ENCODE results near the gene ZNF134. TPM values are rescaled to one million over a fixed set of nuclear protein-coding genes. Genes with fewer than 3 reads are reported as not detected.

Gene ZNF134
- total and polyA plus RNA-seq, 9 of the 15 experiments (the other 6 are each of a cell fraction or from before 2014, with no cell fraction given) = 1.3 to 10.0 (median 5.7) TPM

- TF ChIP-seq CTCFL (IDR thresholded peaks at IDR 0.05; ENCODE audit: borderline replicate concordance, insufficient read depth, low read depth, low read length, poor library complexity, severe bottlenecking) = no peak
- TF ChIP-seq RUNX1 (IDR thresholded peaks at IDR 0.05; ENCODE audit: low read depth) = no peak
- no peak for TF ChIP-seq ERF (CRISPR knock-in tag; IDR thresholded peaks at IDR 0.05)
- TF ChIP-seq NR2C2 (CRISPR knock-in tag; IDR thresholded peaks at IDR 0.05) = no peak
- peak; percentile 82 for TF ChIP-seq NR2C2 (tag; IDR thresholded peaks at IDR 0.05)
- TF ChIP-seq ESRRB (CRISPR knock-in tag; IDR thresholded peaks at IDR 0.05; ENCODE audit: borderline replicate concordance) = no peak
- no peak for TF ChIP-seq MCM5 (IDR thresholded peaks at IDR 0.05; ENCODE audit: low read depth)
- no peak for TF ChIP-seq PHF21A (IDR thresholded peaks at IDR 0.05; ENCODE audit: borderline replicate concordance, low read depth)
- TF ChIP-seq ZNF134 (CRISPR knock-in tag; conservative IDR thresholded peaks at IDR 0.05) = no peak
- no peak for TF ChIP-seq ZNF277 (CRISPR knock-in tag; IDR thresholded peaks at IDR 0.05; ENCODE audit: borderline replicate concordance)
- peak; percentile 16 for TF ChIP-seq TAF1 (IDR thresholded peaks at IDR 0.05; ENCODE audit: control insufficient read depth, extremely low read depth, insufficient read depth, low read length, severe bottlenecking)
- TF ChIP-seq NRF1 (conservative IDR thresholded peaks at IDR 0.05 in 1 of 2, IDR thresholded peaks at IDR 0.05 in 1 of 2) = peak; percentile 38 to 62; a peak in 3 of 4 replicates
- no peak for TF ChIP-seq ZMIZ1 (IDR thresholded peaks at IDR 0.05; ENCODE audit: low read depth in 2 of 2, low read length in 2 of 2)
- no peak for TF ChIP-seq ARID3A (IDR thresholded peaks at IDR 0.05; ENCODE audit: borderline replicate concordance, low read depth, low read length)
- TF ChIP-seq NFXL1 (CRISPR knock-in tag; IDR thresholded peaks at IDR 0.05) = no peak
- no peak for TF ChIP-seq KAT7 (CRISPR knock-in tag; IDR thresholded peaks at IDR 0.05; ENCODE audit: borderline replicate concordance)
- TF ChIP-seq HDAC2 (IDR thresholded peaks at IDR 0.05) = no peak
- TF ChIP-seq LEF1 (IDR thresholded peaks at IDR 0.05) = no peak
These were observed 14.2 kb upstream of the ZNF134 start, which contains the start of gene ZNF530 (continued) for GRCh38 chr19:57599761-57600383.
